NCI-H2107 (cell line): ENCODE results near the gene UPF2.
"Not testable (repeated sequence)": the region's sequence is repeated elsewhere in the genome, so short reads cannot be mapped to it uniquely, and the experiment has no call there.

Source experiments
- DNase-seq: peaks from one replicate; lab custom pipeline; 2025; lab: John Stamatoyannopoulos, UW

The UPF2 gene

GRCh38 chr10:12042409-12042796 lies 206 bp downstream of the UPF2 start:
- DNase-seq: no peak

GRCh38 chr10:12041766-12042408 lies 722 bp downstream of the UPF2 start:
- no peak for DNase-seq

GRCh38 chr10:12036073-12036655 lies 6.4 kb downstream of the UPF2 start:
- DNase-seq: no peak

GRCh38 chr10:12031404-12031803 lies 11.2 kb downstream of the UPF2 start:
- no peak for DNase-seq

GRCh38 chr10:12027539-12027938 lies 15.1 kb downstream of the UPF2 start:
- DNase-seq: no peak

GRCh38 chr10:12025591-12025990 lies 17.0 kb downstream of the UPF2 start:
- no peak for DNase-seq

- DNase-seq: no peak
These were observed 19.9 kb downstream of the UPF2 start for GRCh38 chr10:12022580-12023257.

GRCh38 chr10:12020574-12020973 lies 22.0 kb downstream of the UPF2 start:
- no peak for DNase-seq

GRCh38 chr10:12019283-12019971 lies 23.2 kb downstream of the UPF2 start:
- DNase-seq: no peak

GRCh38 chr10:12018438-12019282 lies 23.9 kb downstream of the UPF2 start:
- no peak for DNase-seq

- DNase-seq: no peak
These were observed 28.7 kb downstream of the UPF2 start for GRCh38 chr10:12013926-12014325.

GRCh38 chr10:12013391-12013790 lies 29.2 kb downstream of the UPF2 start:
- not testable (repeated sequence) for DNase-seq

GRCh38 chr10:12010353-12010752 lies 32.3 kb downstream of the UPF2 start:
- DNase-seq: no peak

- DNase-seq: not testable (repeated sequence)
These were observed 33.8 kb downstream of the UPF2 start for GRCh38 chr10:12008842-12009241.

GRCh38 chr10:12006671-12007070 lies 35.9 kb downstream of the UPF2 start:
- DNase-seq: no peak

- DNase-seq: no peak
These were observed 48.7 kb downstream of the UPF2 start for GRCh38 chr10:11993834-11994468.

GRCh38 chr10:11988924-11989323 lies 53.7 kb downstream of the UPF2 start:
- no peak for DNase-seq

- DNase-seq: peak; percentile 20
These were observed 55.9 kb downstream of the UPF2 start for GRCh38 chr10:11986593-11987216.

- no peak for DNase-seq
These were observed 60.4 kb downstream of the UPF2 start for GRCh38 chr10:11982253-11982652.

- no peak for DNase-seq
These were observed 66.8 kb downstream of the UPF2 start for GRCh38 chr10:11975795-11976194.

- not testable (repeated sequence) for DNase-seq
These were observed 70.1 kb downstream of the UPF2 start for GRCh38 chr10:11972523-11972922.
